GM15510 (cell line): ENCODE measurements around the gene LAMA3.

Experiments
- POLR2A ChIP-seq: IDR thresholded peaks from 3 replicates; pipeline ENCODE4 v1.6.1; 2011; ENCODE audit warnings: borderline replicate concordance; ENCODE audit not compliant: insufficient read length; ENCODE audit errors: extremely low read depth

The LAMA3 gene

GRCh38 chr18:23689031-23689615 lies at the start of gene LAMA3:
Gene LAMA3, plus strand, starts transcription at chr18:23689453. Its CDS starts 231 bp downstream, at chr18:23689684.
- no peak for TF ChIP-seq POLR2A

GRCh38 chr18:23640052-23640451 lies 49.2 kb upstream of the LAMA3 start:
- TF ChIP-seq POLR2A, result no peak

GRCh38 chr18:23641143-23641720 lies 48.0 kb upstream of the LAMA3 start:
- no peak for TF ChIP-seq POLR2A

- no peak for TF ChIP-seq POLR2A
Measured at GRCh38 chr18:23641937-23642666, 47.2 kb upstream of the LAMA3 start.

- no peak for TF ChIP-seq POLR2A
Measured at GRCh38 chr18:23643815-23644490, 45.3 kb upstream of the LAMA3 start.

- no peak for TF ChIP-seq POLR2A
Measured at GRCh38 chr18:23645568-23646175, 43.6 kb upstream of the LAMA3 start.

- no peak for TF ChIP-seq POLR2A
Measured at GRCh38 chr18:23646282-23646681, 43.0 kb upstream of the LAMA3 start.

- no peak for TF ChIP-seq POLR2A
Measured at GRCh38 chr18:23648456-23648855, 40.8 kb upstream of the LAMA3 start.

GRCh38 chr18:23648940-23649607 lies 40.2 kb upstream of the LAMA3 start:
- no peak for TF ChIP-seq POLR2A

GRCh38 chr18:23650968-23651927 lies 38.0 kb upstream of the LAMA3 start:
- no peak for TF ChIP-seq POLR2A

- TF ChIP-seq POLR2A, result no peak
Measured at GRCh38 chr18:23652232-23652631, 37.0 kb upstream of the LAMA3 start.

GRCh38 chr18:23658285-23658684 lies 31.0 kb upstream of the LAMA3 start:
- TF ChIP-seq POLR2A, result no peak

- no peak for TF ChIP-seq POLR2A
Measured at GRCh38 chr18:23661735-23662308, 27.4 kb upstream of the LAMA3 start.

- no peak for TF ChIP-seq POLR2A
Measured at GRCh38 chr18:23662309-23663263, 26.7 kb upstream of the LAMA3 start, which contains the start of gene ANKRD29. Gene ANKRD29, minus strand, starts transcription at chr18:23662911. Its CDS starts 181 bp downstream, at chr18:23662730.
